ENCODE measurements around the gene NID2. TPM values are rescaled to one million over a fixed set of nuclear protein-coding genes. Genes with fewer than 3 reads are reported as not detected.

Gene NID2
- total and polyA plus RNA-seq, 4 donors, result 3.4 to 116 (median 7.8) TPM

GRCh38 chr14:52076334-52076733, 7.5 kb upstream of the NID2 start:
- no peak for ATAC-seq (ENCODE audit: insufficient read depth, low FRiP score)
- TF ChIP-seq, protein P1, sequence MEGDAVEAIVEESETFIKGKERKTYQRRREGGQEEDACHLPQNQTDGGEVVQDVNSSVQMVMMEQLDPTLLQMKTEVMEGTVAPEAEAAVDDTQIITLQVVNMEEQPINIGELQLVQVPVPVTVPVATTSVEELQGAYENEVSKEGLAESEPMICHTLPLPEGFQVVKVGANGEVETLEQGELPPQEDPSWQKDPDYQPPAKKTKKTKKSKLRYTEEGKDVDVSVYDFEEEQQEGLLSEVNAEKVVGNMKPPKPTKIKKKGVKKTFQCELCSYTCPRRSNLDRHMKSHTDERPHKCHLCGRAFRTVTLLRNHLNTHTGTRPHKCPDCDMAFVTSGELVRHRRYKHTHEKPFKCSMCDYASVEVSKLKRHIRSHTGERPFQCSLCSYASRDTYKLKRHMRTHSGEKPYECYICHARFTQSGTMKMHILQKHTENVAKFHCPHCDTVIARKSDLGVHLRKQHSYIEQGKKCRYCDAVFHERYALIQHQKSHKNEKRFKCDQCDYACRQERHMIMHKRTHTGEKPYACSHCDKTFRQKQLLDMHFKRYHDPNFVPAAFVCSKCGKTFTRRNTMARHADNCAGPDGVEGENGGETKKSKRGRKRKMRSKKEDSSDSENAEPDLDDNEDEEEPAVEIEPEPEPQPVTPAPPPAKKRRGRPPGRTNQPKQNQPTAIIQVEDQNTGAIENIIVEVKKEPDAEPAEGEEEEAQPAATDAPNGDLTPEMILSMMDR (IDR thresholded peaks at IDR 0.05; ENCODE audit: control extremely low read depth, extremely low read depth), result no peak
- H3K4me1 ChIP-seq (ENCODE audit: control insufficient read depth in 5 of 5, insufficient read depth in 5 of 5, low read length in 5 of 5), result peaks cover 0 to 26% (median 10%) of the 10 kb centered on the region in 5 donors

DNA sequence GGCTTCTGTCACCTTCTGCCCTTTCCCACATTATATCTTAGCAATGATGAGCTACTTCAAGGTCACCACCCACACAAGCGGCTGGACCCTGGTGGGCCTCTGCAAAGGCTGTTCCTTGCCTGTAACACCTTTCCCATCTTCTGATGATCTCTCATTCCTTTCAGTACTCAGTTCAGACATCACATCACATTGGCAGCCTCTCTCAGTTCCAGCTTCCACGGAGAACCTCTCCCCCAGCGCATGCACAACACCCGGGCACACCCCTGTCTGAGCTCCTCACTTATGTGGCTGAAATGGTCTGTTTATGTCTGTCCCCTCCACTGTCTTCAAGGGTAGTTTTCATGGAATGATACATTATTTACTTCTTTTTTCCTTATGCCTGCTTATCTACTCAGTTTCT, 6.5 kb upstream of the NID2 start:
- Histone ChIP-seq H3K27me3 (ENCODE audit: control insufficient read depth in 3 of 3, insufficient read depth in 3 of 3, low read length in 2 of 3) (no peaks in the 10 kb centered on the region), H3K4me3 (no peak overlapping the region), H3K9me3 (ENCODE audit: control insufficient read depth in 4 of 4, insufficient read depth in 3 of 4, low read length in 3 of 4) (no peaks in the 10 kb centered on the region), H3K9ac (ENCODE audit: insufficient read depth in 1 of 2, low read length in 2 of 2) (no peak overlapping the region), H3K27ac (ENCODE audit: low read depth in 1 of 2, low read length in 1 of 2) (no peak overlapping the region), H3K36me3 (ENCODE audit: control insufficient read depth in 4 of 4, insufficient read depth in 4 of 4, low read length in 4 of 4) (no peaks in the 10 kb centered on the region), H3K4me1 (ENCODE audit: control insufficient read depth in 5 of 5, insufficient read depth in 5 of 5, low read length in 5 of 5) (peaks cover 0 to 26% (median 12%) of the 10 kb centered on the region in 5 donors)
- DNase-seq (no peak), ATAC-seq (ENCODE audit: insufficient read depth, low FRiP score) (no peak)
- WGBS, 2 donors, result 93 to 96% methylated on average over 4 of the region's 4 CpGs
- TF ChIP-seq, protein P1 (IDR thresholded peaks at IDR 0.05; ENCODE audit: control extremely low read depth, extremely low read depth), result no peak

More at GRCh38 chr14:52076334-52076733, 7.5 kb upstream of the NID2 start:
- Histone ChIP-seq H3K27me3 (ENCODE audit: control insufficient read depth in 3 of 3, insufficient read depth in 3 of 3, low read length in 2 of 3) (no peaks in the 10 kb centered on the region), H3K9ac (ENCODE audit: insufficient read depth in 1 of 2, low read length in 2 of 2) (no peak overlapping the region), H3K27ac (ENCODE audit: low read depth in 1 of 2, low read length in 1 of 2) (no peak overlapping the region), H3K4me3 (no peak overlapping the region), H3K36me3 (ENCODE audit: control insufficient read depth in 4 of 4, insufficient read depth in 4 of 4, low read length in 4 of 4) (no peaks in the 10 kb centered on the region), H3K9me3 (ENCODE audit: control insufficient read depth in 4 of 4, insufficient read depth in 3 of 4, low read length in 3 of 4) (no peaks in the 10 kb centered on the region)
- WGBS, 2 donors, result 44 to 53% methylated on average over 4 of the region's 4 CpGs
- no peak for DNase-seq

DNA sequence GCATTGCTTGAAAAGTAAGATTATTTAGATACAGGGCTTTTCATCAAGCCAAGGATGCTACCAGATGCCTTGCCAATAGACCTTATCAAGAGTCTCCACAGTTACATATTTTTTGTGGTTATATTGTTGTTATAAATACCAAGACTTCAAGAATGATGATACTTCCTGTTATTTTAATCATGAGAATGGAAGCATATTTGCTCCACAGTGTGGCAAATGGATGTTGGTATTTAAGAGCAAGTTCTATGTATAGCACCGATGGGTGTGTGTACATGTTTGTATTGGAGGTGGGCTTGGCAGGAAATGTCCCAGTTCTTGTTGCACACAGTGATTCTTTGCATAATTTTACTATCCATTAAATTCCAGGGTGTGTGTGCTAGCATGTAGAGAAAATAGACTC, 4.4 kb upstream of the NID2 start:
- DNase-seq (no peak), ATAC-seq (ENCODE audit: insufficient read depth, low FRiP score) (no peak)
- H3K27ac ChIP-seq (ENCODE audit: low read depth in 1 of 2, low read length in 1 of 2), result no peak overlapping the region
- H3K36me3 ChIP-seq (ENCODE audit: control insufficient read depth in 4 of 4, insufficient read depth in 4 of 4, low read length in 4 of 4), result no peaks in the 10 kb centered on the region
- H3K4me1 ChIP-seq (ENCODE audit: control insufficient read depth in 5 of 5, insufficient read depth in 5 of 5, low read length in 5 of 5), result peaks cover 4 to 26% (median 12%) of the 10 kb centered on the region in 5 donors
- H3K27me3 ChIP-seq (ENCODE audit: control insufficient read depth in 3 of 3, insufficient read depth in 3 of 3, low read length in 2 of 3), result no peaks in the 10 kb centered on the region
- H3K4me3 ChIP-seq, result no peak overlapping the region
- H3K9ac ChIP-seq (ENCODE audit: insufficient read depth in 1 of 2, low read length in 2 of 2), result no peak overlapping the region
- 34 to 62% methylated on average over 1 of the region's 1 CpG for WGBS, 2 donors
- TF ChIP-seq, protein P1 (IDR thresholded peaks at IDR 0.05; ENCODE audit: control extremely low read depth, extremely low read depth), result no peak
- H3K9me3 ChIP-seq (ENCODE audit: control insufficient read depth in 4 of 4, insufficient read depth in 3 of 4, low read length in 3 of 4), result no peaks in the 10 kb centered on the region

GRCh38 chr14:52072266-52072780, 3.5 kb upstream of the NID2 start:
- Histone ChIP-seq H3K4me1 (ENCODE audit: control insufficient read depth in 5 of 5, insufficient read depth in 5 of 5, low read length in 5 of 5) (peaks cover under 1 to 33% (median 14%) of the 10 kb centered on the region in 5 donors), H3K27ac (ENCODE audit: low read depth in 1 of 2, low read length in 1 of 2) (no peak overlapping the region), H3K36me3 (ENCODE audit: control insufficient read depth in 4 of 4, insufficient read depth in 4 of 4, low read length in 4 of 4) (no peaks in the 10 kb centered on the region), H3K4me3 (no peak overlapping the region), H3K9me3 (ENCODE audit: control insufficient read depth in 4 of 4, insufficient read depth in 3 of 4, low read length in 3 of 4) (no peaks in the 10 kb centered on the region), H3K27me3 (ENCODE audit: control insufficient read depth in 3 of 3, insufficient read depth in 3 of 3, low read length in 2 of 3) (no peaks in the 10 kb centered on the region), H3K9ac (ENCODE audit: insufficient read depth in 1 of 2, low read length in 2 of 2) (no peak overlapping the region)
- no peak for ATAC-seq (ENCODE audit: insufficient read depth, low FRiP score)
- 82 to 98% methylated on average over 2 of the region's 2 CpGs for WGBS, 2 donors
- TF ChIP-seq, protein P1 (IDR thresholded peaks at IDR 0.05; ENCODE audit: control extremely low read depth, extremely low read depth), result no peak
- DNase-seq, result no peak
